HepG2 (cell line): ENCODE data around the gene ANAPC5. TPM values are rescaled to one million over a fixed set of nuclear protein-coding genes. Genes with fewer than 3 reads are reported as not detected.

ENCODE experiments used
- BRCA1 ChIP-seq: sonication (generic); formaldehyde crosslinking; IDR thresholded peaks from 2 replicates; pipeline ENCODE4 v1.4.0; 2020; ENCODE audit warnings: missing genetic modification reagents
- CBX2 ChIP-seq, 2 experiments: fragments of 200-600 bp in 1 of 2; sonication (generic); formaldehyde crosslinking in 1 of 2; IDR thresholded peaks; 2 replicates each; pipeline versions ENCODE4 v1.7.0 to v1.8.1; 2018 to 2022; ENCODE audit warnings: low read depth in 2 of 2, low read length in 1 of 2, mild to moderate bottlenecking in 1 of 2, missing genetic modification reagents in 1 of 2
- IKZF1 ChIP-seq: fragments of 450-650 bp; IDR thresholded peaks from 2 replicates; pipeline ENCODE4 v1.7.1; 2016
- NCOA2 ChIP-seq: sonication (generic); formaldehyde crosslinking; IDR thresholded peaks from 2 replicates; pipeline ENCODE4 v1.8.0; 2022; ENCODE audit warnings: inconsistent platforms
- TOE1 ChIP-seq: sonication (generic); formaldehyde crosslinking; IDR thresholded peaks from 2 replicates; pipeline ENCODE4 v1.4.0; 2020; ENCODE audit warnings: mild to moderate bottlenecking, missing genetic modification reagents
- ZNF430 ChIP-seq: sonication (generic); formaldehyde crosslinking; IDR thresholded peaks from 2 replicates; pipeline ENCODE4 v1.9.0; 2021; ENCODE audit warnings: mild to moderate bottlenecking, missing genetic modification reagents
- polyA plus RNA-seq, 8 experiments: library from polyadenylated mRNA; depleted of rRNA in 3 of 8; stranded (reverse) in 7 of 8; unstranded in 1 of 8; fragments of >200 nt; fragmentation: Illumina TruSeq in 4 of 8; extraction: Trizol in 4 of 8; gene quantifications; 2 replicates each; pipeline versions ENCODE4 v1.2.1 to v1.2.3, GENCODE V29; 2011 to 2016; ENCODE audit warnings: low read depth in 4 of 8, missing spikeins in 1 of 8, mixed read lengths in 1 of 8; ENCODE audit not compliant: insufficient read depth in 1 of 8
- total RNA-seq, 5 experiments: library from RNA; depleted of rRNA; stranded (reverse); fragments of >200 nt; fragmentation: Illumina TruSeq; extraction: Trizol; gene quantifications; 2 replicates each; pipeline ENCODE4 v1.2.3, GENCODE V29; 2016; ENCODE audit warnings: low read depth in 1 of 5
- TF ChIP-seq, protein P1 (sequence below): sonication (generic); IDR thresholded peaks from 2 replicates; pipeline ENCODE4 v1.6.1; 2016; ENCODE audit warnings: low read depth, borderline replicate concordance
- TF ChIP-seq, protein P2 (sequence below): sonication (generic); formaldehyde crosslinking; IDR thresholded peaks from 2 replicates; pipeline ENCODE4 v1.5.1; 2020; ENCODE audit warnings: missing genetic modification reagents, mild to moderate bottlenecking, borderline replicate concordance
- TF ChIP-seq, protein P3 (sequence below), 2 experiments: fragments of 450-650 bp in 1 of 2; sonication (generic) in 1 of 2; formaldehyde crosslinking in 1 of 2; IDR thresholded peaks; 2 replicates each; pipeline versions ENCODE4 v1.6.1 to v1.8.0; 2016 to 2022; ENCODE audit warnings: antibody characterized with exemption in 1 of 2, mild to moderate bottlenecking in 1 of 2, missing genetic modification reagents in 1 of 2
- TF ChIP-seq, protein P4 (sequence below): sonication (generic); formaldehyde crosslinking; IDR thresholded peaks from 2 replicates; pipeline ENCODE4 v1.4.0; 2020; ENCODE audit warnings: missing genetic modification reagents, borderline replicate concordance

Gene ANAPC5
- total and polyA plus RNA-seq, 2 of the 13 experiments (the other 11 are each of a cell fraction or from before 2014, with no cell fraction given): 146 to 161 TPM

DNA sequence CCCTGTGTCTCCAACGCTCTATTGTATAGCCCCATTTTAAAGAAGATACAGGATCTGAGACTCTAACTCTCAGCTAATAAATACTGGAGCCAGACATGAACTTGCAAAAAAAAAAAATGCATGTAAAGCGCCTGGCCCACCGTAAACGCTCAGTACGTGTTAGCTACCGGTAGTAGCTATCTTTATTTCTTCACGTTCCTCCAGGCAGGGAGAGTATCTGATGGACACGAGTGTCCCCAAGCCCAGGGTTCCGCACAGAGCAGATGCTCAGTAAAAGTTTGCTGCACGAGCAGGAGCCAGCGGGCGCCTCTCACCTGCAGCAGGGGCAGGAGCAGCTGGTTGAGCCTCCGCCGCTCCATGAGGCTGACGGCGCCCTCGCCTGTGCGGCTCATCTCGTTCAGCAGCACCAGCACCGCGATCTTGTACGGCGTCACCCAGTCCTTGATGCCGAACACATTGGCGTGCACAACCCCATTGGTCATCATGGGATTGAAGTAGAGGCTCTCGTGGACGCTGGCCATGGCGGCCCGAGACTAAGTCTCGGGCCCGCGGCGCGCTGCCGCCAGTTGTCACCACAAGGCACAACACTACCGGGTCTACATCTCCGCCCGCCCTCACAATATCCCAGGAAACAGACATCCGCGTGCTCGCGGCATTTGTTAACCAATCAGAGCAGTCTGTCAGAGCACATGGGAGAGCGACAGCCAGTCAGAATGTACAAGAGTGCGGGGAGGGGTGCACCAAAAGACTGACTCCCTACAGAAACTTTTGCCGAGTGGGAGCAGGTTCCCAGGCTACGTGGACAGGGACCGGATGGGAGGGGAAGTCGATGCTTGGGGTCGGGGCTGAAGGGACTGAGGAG lies at the start of gene ANAPC5 (continued):
- TF ChIP-seq, protein P1, sequence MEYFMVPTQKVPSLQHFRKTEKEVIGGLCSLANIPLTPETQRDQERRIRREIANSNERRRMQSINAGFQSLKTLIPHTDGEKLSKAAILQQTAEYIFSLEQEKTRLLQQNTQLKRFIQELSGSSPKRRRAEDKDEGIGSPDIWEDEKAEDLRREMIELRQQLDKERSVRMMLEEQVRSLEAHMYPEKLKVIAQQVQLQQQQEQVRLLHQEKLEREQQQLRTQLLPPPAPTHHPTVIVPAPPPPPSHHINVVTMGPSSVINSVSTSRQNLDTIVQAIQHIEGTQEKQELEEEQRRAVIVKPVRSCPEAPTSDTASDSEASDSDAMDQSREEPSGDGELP: peak; percentile 37; the same call in 1 of the 2 replicates
- TF ChIP-seq TOE1 (CRISPR knock-in tag) (no peak), NCOA2 (CRISPR knock-in tag) (peak; percentile 57), BRCA1 (no peak), IKZF1 (no peak), ZNF430 (CRISPR knock-in tag) (0 out of 2 replicates have a peak, but pooled peaks have one; percentile 46), CBX2 (IDR thresholded peaks at IDR 0.05; ENCODE audit: low read depth, low read length) (no peak; the same call in 1 of the 2 replicates), CBX2 (CRISPR knock-in tag; IDR thresholded peaks at IDR 0.05; ENCODE audit: low read depth) (no peak)
- TF ChIP-seq, protein P2, sequence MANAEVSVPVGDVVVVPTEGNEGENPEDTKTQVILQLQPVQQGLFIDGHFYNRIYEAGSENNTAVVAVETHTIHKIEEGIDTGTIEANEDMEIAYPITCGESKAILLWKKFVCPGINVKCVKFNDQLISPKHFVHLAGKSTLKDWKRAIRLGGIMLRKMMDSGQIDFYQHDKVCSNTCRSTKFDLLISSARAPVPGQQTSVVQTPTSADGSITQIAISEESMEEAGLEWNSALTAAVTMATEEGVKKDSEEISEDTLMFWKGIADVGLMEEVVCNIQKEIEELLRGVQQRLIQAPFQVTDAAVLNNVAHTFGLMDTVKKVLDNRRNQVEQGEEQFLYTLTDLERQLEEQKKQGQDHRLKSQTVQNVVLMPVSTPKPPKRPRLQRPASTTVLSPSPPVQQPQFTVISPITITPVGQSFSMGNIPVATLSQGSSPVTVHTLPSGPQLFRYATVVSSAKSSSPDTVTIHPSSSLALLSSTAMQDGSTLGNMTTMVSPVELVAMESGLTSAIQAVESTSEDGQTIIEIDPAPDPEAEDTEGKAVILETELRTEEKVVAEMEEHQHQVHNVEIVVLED (CRISPR knock-in tag): peak; percentile 85
- TF ChIP-seq, protein P3, sequence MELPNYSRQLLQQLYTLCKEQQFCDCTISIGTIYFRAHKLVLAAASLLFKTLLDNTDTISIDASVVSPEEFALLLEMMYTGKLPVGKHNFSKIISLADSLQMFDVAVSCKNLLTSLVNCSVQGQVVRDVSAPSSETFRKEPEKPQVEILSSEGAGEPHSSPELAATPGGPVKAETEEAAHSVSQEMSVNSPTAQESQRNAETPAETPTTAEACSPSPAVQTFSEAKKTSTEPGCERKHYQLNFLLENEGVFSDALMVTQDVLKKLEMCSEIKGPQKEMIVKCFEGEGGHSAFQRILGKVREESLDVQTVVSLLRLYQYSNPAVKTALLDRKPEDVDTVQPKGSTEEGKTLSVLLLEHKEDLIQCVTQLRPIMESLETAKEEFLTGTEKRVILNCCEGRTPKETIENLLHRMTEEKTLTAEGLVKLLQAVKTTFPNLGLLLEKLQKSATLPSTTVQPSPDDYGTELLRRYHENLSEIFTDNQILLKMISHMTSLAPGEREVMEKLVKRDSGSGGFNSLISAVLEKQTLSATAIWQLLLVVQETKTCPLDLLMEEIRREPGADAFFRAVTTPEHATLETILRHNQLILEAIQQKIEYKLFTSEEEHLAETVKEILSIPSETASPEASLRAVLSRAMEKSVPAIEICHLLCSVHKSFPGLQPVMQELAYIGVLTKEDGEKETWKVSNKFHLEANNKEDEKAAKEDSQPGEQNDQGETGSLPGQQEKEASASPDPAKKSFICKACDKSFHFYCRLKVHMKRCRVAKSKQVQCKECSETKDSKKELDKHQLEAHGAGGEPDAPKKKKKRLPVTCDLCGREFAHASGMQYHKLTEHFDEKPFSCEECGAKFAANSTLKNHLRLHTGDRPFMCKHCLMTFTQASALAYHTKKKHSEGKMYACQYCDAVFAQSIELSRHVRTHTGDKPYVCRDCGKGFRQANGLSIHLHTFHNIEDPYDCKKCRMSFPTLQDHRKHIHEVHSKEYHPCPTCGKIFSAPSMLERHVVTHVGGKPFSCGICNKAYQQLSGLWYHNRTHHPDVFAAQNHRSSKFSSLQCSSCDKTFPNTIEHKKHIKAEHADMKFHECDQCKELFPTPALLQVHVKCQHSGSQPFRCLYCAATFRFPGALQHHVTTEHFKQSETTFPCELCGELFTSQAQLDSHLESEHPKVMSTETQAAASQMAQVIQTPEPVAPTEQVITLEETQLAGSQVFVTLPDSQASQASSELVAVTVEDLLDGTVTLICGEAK (IDR thresholded peaks at IDR 0.05): peak; percentile 82
- TF ChIP-seq, protein P3 (CRISPR knock-in tag; IDR thresholded peaks at IDR 0.05): no peak
- TF ChIP-seq, protein P4, sequence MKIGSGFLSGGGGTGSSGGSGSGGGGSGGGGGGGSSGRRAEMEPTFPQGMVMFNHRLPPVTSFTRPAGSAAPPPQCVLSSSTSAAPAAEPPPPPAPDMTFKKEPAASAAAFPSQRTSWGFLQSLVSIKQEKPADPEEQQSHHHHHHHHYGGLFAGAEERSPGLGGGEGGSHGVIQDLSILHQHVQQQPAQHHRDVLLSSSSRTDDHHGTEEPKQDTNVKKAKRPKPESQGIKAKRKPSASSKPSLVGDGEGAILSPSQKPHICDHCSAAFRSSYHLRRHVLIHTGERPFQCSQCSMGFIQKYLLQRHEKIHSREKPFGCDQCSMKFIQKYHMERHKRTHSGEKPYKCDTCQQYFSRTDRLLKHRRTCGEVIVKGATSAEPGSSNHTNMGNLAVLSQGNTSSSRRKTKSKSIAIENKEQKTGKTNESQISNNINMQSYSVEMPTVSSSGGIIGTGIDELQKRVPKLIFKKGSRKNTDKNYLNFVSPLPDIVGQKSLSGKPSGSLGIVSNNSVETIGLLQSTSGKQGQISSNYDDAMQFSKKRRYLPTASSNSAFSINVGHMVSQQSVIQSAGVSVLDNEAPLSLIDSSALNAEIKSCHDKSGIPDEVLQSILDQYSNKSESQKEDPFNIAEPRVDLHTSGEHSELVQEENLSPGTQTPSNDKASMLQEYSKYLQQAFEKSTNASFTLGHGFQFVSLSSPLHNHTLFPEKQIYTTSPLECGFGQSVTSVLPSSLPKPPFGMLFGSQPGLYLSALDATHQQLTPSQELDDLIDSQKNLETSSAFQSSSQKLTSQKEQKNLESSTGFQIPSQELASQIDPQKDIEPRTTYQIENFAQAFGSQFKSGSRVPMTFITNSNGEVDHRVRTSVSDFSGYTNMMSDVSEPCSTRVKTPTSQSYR: no peak
